CD4-positive, alpha-beta T cell treated with Interleukin-2 at 100 ng/mL for 4 hours (primary cell): ENCODE data around the gene ANKRD12.
"Not testable (repeated sequence)": the region's sequence is repeated elsewhere in the genome, so short reads cannot be mapped to it uniquely, and the experiment has no call there.

ENCODE experiments used
- DNase-seq: peaks from one replicate; pipeline ENCODE4 v3.0.0-alpha.2; 2020; ENCODE audit warnings: low spot score

The ANKRD12 gene

GRCh38 chr18:9233771-9234440 is 97.3 kb downstream of the ANKRD12 start:
- no peak for DNase-seq

DNA sequence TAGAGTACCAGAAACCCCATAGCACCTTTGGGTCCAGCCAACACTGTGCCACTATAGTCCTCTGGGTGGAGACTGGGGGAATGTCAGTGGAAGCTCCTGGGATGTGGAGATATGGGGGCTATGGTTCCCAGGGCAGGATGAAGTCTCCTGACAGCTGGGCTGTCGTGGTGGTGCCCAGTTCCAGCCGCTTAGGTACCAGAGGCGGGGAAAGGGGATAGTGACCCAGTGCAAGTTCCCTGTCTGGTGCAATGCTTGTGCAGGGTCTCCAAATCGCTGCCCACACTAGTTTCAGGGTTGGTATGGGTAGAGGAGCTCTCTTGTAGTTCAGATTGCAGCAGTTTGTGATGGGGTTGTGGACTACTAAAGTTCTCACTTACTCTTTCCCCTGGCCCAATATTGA is 97.9 kb downstream of the ANKRD12 start:
- DNase-seq: no peak

GRCh38 chr18:9237981-9238380 is 101.4 kb downstream of the ANKRD12 start:
- no peak for DNase-seq

- no peak for DNase-seq
Measured at GRCh38 chr18:9239720-9240119, 103.1 kb downstream of the ANKRD12 start.

- DNase-seq: no peak
Measured at GRCh38 chr18:9240270-9240669, 103.7 kb downstream of the ANKRD12 start.

DNA sequence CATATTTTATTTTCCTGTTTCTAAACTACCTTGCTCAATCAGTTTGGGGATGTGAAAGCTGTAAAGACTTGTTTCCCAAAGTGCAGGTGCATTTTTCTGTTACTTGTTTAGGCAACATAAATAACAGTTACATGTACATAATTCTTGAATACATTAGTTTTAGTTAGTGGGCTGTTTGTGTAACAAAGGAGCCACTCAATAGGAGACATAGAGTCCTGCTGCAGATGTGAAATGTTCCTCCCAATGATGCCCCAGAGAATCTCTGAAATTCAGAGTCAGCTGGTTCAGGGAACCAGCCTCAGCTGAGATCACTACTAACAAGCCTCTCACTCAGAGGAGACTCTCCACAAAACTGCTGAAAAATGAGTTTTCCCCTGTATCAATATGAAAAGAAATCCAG is 106.4 kb downstream of the ANKRD12 start:
- no peak for DNase-seq

DNA sequence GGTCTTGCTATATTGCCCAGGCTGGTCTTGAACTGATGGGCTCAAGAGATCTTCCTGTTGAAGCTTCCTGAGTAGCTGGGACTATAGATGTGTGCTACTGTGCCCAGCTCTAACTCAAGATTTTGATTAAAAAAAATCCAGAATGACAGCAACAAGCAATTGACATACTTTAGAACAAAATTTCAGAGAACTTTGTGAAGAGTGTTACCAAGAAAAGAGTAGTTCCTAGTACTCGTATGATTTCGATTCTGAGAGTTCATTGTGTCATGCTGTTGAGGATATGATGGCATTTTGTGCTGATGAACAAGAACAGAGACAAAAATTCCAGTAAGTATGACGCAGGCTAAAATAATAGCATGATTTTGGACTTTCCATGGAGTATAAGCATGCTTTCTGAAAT is 107.8 kb downstream of the ANKRD12 start:
- peak; percentile 31 for DNase-seq

GRCh38 chr18:9248661-9249060 is 112.1 kb downstream of the ANKRD12 start:
- DNase-seq: no peak

GRCh38 chr18:9249254-9249653 is 112.7 kb downstream of the ANKRD12 start:
- no peak for DNase-seq

DNA sequence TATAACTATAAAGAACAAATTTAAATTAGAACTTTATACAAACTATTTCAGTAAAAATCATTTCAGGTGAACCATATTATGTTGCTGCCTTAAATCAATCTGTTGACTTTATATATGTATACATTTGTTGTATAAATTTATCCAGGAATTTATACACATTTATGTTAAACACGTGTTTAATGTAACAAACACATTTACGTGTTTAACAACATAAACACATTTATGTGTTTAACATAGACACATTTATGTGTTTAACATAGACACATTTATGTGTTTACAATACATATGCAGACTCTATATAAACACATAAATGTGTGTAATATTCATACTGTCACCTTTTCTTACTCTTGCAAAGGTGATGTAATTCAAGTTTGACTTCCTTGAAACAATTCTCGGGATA is 122.6 kb downstream of the ANKRD12 start:
- DNase-seq: no peak

GRCh38 chr18:9260388-9261380 is 124.1 kb downstream of the ANKRD12 start:
- DNase-seq: no peak

GRCh38 chr18:9263264-9263663 is 126.7 kb downstream of the ANKRD12 start:
- DNase-seq: no peak

GRCh38 chr18:9264797-9265196 is 128.2 kb downstream of the ANKRD12 start:
- not testable (repeated sequence) for DNase-seq

DNA sequence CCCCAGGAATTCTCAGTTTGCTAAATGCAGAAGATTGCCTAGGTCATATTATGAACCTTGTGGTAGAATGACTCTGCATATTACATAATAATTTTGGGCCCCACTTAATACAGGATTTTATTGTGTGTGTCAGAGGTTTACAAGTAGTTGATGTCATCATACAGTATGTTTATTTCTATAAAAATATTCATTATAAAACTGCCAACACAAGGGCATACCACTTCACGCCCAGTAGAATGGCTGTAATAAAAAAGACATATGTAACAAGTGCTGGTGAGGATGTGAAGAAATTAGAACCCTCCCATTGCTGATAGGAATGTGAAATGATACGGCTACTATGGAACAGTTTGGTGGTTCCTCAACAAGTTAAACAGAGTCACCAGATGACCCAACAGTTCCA is 136.6 kb downstream of the ANKRD12 start:
- DNase-seq: no peak

DNA sequence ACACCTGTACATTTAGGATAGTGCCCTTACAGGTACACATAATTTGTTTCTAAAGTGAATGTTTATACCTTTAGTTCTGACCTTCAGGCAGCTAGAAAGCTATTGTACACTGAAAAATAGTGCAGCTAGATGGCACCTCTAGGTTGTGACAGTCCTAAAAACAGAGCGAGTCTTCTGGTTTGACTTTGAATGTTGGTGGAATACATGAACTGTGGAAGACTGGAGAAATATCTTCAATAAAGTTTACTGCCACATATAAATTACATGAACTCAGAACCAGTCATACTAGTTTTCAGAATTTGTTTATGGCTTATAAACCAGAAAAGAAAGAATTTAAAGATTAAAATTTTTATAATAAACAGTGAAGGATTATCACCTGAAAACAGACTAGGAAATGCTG is 139.3 kb downstream of the ANKRD12 start:
- no peak for DNase-seq

GRCh38 chr18:9278028-9278427 is 141.4 kb downstream of the ANKRD12 start:
- DNase-seq: no peak

DNA sequence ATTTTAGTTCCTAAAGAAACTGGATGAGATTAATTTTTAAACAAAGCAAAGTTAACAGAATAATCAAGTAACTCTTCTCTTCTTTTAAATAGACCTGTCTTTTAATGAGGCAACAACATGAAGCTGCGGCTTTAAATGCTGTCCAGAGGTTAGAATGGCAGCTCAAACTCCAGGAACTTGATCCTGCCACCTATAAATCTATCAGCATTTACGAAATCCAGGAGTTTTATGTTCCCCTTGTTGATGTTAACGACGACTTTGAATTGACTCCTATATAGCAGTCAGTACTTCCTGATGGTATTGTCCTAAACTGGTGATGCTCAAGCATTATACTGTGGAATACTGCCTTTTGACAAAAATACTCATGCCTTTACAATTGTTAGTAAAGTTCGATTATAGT is 144.3 kb downstream of the ANKRD12 start:
- DNase-seq: no peak

DNA sequence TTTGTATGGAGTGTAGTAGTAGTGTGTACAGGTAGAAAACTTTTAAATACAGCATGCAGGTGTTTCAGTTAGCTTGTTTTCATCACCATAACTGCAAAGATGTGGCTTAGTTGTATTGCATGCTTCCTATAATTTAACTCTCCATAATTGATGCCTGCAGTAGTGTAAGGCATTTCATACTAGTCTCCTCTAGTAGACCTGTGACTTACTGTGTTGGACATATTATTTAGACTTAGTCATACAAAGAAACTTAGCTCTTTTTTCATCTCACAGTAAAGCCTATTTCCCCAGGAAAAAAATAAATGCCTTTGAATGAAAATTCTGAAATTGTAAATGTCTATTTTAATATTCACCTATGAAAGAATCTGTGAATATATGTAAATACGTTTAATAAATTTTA is 145.2 kb downstream of the ANKRD12 start:
- DNase-seq: no peak

DNA sequence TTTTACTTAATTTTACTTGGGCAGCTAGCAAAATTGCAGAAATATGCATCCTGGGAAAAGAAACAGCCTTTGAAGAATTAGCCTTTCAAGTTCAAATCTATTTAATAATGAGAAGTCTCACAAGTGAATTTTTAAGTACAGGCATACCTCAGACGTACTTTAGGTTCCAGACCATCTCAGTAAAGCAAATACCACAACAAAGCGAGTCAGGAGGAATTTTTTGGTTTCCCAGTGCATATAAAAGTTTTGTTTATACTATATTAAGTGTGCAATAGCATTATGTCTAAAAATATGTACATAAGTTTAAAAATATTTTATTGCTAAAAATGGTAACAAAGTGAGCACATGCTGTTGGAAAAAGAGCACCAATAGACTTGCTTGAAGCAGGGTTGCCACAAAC is 147.2 kb downstream of the ANKRD12 start:
- DNase-seq: no peak

DNA sequence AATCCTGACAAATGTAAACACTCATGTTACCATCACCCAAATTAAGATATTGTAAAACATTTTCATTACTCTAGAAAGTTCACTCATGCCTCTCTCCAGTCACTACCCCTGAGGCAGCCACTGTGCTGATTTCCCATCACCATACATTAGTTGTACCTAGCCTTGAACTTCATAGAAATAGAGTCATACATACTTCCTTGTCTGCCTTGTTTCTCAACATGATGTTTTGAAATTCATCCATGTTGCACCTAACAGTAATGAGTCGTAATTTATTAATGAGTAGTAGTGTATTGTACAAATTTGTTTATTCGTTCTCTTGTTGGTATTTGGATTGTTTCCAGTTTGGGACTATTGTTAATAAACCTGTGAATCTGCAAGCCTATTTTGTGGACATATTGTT is 149.0 kb downstream of the ANKRD12 start:
- DNase-seq: no peak

GRCh38 chr18:9287036-9287435 is 150.5 kb downstream of the ANKRD12 start:
- DNase-seq: no peak

GRCh38 chr18:9289698-9290097 is 153.1 kb downstream of the ANKRD12 start:
- no peak for DNase-seq

GRCh38 chr18:9290156-9290555 is 153.6 kb downstream of the ANKRD12 start:
- no peak for DNase-seq
